HG03095 (cell line): ENCODE measurements around the gene GSG1L2.

Source experiments
- ATAC-seq: cut with Tn5 transposase; IDR thresholded peaks from one replicate; pipeline ENCODE4 v1.9.1; 2021; ENCODE audit warnings: moderate library complexity; ENCODE audit not compliant: unreplicated experiment

The GSG1L2 gene

GRCh38 chr17:9825641-9826150 lies 3.8 kb upstream of the GSG1L2 start, which contains the start of gene GLP2R:
GLP2R (plus strand) TSS chr17:9825924; CDS start chr17:9826064, 140 bp downstream.
- no peak for ATAC-seq

DNA sequence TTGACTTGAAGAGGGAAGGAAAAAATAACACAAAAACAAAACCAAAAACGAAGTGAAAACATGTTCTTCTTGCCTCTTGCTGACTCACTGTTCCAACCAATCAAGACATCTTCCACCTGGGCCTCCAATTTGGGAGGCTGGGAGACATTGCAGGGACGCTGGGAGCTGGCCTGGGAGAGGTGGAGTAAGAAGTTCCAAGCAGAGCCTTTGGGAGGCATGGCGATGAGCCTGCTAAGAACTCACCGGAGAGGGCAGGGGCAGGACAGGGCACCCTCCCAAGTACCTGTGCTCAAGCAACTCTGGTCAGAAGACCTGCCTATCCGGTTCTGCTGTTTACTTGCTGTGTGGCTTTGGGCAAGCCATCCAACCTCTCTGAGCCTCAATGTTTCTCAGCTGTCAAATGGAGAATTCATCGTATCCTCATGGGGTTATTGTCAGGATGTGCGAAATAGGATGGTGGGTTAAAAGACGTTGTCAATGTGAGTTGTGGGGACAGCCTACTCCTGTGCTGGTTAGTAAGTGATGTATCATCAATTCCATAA lies 3.0 kb upstream of the GSG1L2 start:
- ATAC-seq = no peak

DNA sequence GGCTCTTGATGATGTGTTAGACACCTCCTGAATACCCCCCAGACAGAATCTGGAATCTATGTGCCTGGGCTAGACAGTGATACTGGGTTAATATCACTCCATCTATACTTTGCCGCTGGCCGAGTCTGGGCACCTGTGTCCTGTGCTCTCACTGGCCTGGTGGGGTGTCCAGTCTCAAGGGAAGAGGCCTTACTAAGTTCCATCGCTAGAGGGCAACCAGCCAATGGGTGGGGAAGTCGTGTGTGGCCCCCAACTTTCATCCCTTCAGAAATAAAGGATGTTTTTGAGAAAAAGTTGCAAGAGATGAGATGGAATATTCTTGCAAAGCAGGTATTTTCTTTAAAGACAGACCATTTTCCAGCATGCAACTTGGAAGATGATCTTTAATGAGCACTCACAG lies 2.2 kb upstream of the GSG1L2 start:
- ATAC-seq = no peak

DNA sequence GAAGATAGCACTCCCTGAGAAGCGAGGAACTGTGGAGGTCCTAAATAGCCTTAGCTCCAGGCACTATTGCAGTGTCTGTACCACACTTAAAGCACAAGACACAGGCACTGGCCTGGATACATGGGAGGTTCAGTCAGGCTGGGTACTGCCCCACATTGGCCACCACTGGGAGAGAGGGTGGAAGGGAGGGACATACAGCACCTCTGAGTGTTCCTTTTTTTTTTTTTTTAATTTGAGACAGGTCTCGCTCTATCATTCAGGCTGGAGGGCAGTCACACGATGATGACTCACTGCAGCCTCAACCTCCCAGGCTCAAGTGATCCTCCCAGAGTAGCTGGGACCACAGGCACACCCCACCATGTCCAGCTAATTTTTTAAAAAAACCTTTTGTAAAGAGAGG lies 1.4 kb downstream of the GSG1L2 start:
- ATAC-seq = no peak

DNA sequence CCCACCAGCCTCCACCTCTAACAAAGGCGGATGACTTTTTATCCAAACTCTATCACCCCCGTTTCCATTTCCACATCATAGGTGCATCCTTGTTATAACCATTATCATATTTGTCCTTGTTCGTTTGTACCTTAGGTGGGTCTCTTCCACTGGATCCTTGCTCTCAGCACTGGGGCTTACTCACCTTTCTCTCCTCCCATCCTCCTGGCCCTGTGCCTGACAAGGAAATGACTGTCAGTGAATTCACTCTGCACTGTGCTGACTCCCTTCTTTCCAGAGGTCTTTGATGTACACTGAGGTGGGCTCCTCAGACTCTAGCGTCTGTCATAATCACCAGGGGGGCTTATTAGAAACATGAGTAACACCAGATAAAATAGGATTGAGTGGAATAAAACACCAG lies 3.1 kb downstream of the GSG1L2 start:
- ATAC-seq = no peak

- ATAC-seq = no peak
These were observed 4.8 kb downstream of the GSG1L2 start for GRCh38 chr17:9817086-9817485.

DNA sequence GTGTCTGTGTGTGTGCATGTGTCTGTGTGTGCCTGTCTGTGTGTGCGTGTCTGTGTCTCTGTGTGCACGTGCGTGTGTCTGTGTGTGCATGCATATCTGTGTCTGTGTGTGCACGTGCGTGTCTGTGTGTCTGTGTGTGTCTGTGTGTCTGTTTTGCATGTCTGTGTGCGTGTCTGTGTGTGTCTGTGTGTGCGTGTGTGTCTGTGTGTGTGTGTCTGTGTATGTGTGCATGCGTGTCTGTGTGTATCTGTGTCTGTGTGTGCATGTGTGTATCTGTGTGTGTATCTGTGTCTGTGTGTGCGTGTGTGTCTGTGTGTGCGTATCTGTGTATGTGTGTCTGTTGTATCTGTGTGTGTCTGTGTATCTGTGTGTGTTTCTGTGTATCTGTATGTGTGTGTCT lies 5.4 kb downstream of the GSG1L2 start:
- no peak for ATAC-seq

GRCh38 chr17:9814337-9814945 lies 7.4 kb downstream of the GSG1L2 start:
- no peak for ATAC-seq

- ATAC-seq = no peak
These were observed 8.7 kb downstream of the GSG1L2 start for GRCh38 chr17:9813166-9813565.

- no peak for ATAC-seq
These were observed 10.3 kb downstream of the GSG1L2 start for GRCh38 chr17:9811537-9811936.

- ATAC-seq = no peak
These were observed 10.8 kb downstream of the GSG1L2 start for GRCh38 chr17:9811086-9811485.

GRCh38 chr17:9810100-9810949 lies 11.6 kb downstream of the GSG1L2 start:
- ATAC-seq = no peak

- no peak for ATAC-seq
These were observed 12.5 kb downstream of the GSG1L2 start for GRCh38 chr17:9809409-9809808.

GRCh38 chr17:9806699-9807098 lies 15.2 kb downstream of the GSG1L2 start:
- no peak for ATAC-seq

DNA sequence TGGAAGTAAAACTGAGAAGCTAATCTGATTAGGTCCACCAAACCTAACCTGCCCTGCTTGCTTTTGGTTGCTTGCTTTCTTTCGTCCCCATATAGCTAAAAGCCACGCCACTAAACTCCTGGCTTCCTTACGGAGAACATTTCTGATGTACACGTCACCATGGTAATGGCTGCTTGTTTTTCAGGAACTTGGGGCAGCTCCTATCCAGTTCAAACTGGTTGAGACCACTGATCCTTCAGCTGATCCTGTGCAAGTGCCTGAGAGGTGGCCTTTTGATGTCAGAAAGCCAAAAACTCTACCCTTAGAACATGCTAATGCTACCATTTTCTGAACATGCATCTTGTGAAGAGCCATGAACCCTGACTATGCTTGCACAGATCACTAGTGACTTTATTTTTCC lies 16.1 kb downstream of the GSG1L2 start:
- no peak for ATAC-seq

- no peak for ATAC-seq
These were observed 19.2 kb downstream of the GSG1L2 start for GRCh38 chr17:9802697-9803096.

DNA sequence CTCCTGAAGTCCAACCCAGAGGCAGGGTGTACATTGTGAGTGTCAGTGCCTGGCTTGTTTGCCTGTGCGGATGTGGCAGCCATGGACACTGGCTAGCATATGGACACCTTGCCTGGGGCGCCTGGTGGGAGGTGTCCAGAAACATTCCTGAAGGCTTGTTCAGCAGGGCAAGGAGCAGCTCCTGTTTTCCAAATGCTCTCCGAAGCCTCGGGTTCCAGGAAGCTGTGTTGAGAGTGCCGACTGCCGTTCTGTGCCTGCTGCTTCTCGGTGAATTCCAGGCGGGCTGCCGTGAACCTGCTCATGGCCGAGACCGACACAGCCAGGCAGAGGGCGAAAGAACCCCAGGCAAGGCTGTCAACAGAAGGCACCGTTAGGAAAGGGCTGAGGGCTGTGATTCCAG lies 19.6 kb downstream of the GSG1L2 start:
- no peak for ATAC-seq

- no peak for ATAC-seq
These were observed 20.4 kb downstream of the GSG1L2 start for GRCh38 chr17:9801505-9801904.

GRCh38 chr17:9798724-9799123 lies 23.2 kb downstream of the GSG1L2 start:
- ATAC-seq = no peak

- ATAC-seq = no peak
These were observed 23.9 kb downstream of the GSG1L2 start for GRCh38 chr17:9798008-9798407.

DNA sequence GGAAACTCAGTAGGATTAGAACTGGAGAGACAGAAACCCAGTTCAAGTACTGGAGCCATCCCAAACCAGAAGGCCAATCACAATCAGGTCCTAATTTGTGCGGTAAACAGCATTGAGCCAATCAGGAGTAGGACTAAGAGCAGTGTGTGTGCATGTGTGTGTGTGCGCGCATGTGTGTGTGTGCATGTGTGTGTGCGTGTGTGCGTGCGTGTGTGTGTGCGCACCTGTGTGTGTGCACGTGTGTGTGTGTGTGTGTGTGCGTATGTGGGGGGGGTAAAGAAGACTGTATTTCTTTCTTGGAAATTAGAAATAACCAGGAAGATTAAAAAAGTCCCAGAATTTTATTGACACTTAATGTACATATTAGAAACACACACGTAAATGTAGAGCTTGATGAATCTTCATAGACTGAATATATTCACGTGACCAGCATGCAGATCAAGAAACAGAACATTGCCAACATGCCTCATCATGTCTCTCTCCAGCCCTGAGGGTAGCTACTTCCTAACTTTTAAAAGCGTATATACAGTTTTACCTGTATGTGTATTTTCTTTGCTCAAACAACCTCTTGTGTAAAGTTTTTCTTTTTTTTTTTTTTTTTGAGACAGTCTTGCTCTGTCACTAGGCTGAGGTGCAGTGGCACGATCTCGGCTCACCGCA lies 29.6 kb downstream of the GSG1L2 start:
- ATAC-seq = no peak
